PC-3 (cell line): Measurements from ENCODE around the gene CCT5. TPM values are rescaled to one million over a fixed set of nuclear protein-coding genes. Genes with fewer than 3 reads are reported as not detected.

Experiments
- ATAC-seq: fragments of 200-7000 bp; cut with Tn5 transposase; 2 replicates; pipeline ENCODE4 v1.9.1; 2020; ENCODE audit warnings: mild to moderate bottlenecking, moderate library complexity
- BruUV-seq: library from RNA; stranded (reverse); fragments of 400-500 nt; replicated peaks from 2 replicates; lab custom pipeline; 2021; lab: Mats Ljungman, UMichigan
- CTCF ChIA-PET: fragments of 300-600 bp; sonication (Branson Sonifier 250); formaldehyde crosslinking; loops from one replicate; lab custom pipeline; 2022; ENCODE audit warnings: antibody characterized with exemption; lab: Charles Lee
- POLR2A ChIA-PET: fragments of 300-600 bp; sonication (Branson Sonifier 250); formaldehyde crosslinking; loops from one replicate; lab custom pipeline; 2022; ENCODE audit warnings: antibody characterized with exemption; ENCODE audit not compliant: unreplicated experiment; lab: Charles Lee
- DNase-seq: peaks from one replicate; pipeline ENCODE4 v3.0.0-alpha.2; 2015
- H2AFZ ChIP-seq: fragments of 300-600 bp; sonication (generic); 2 replicates; pipeline ENCODE4 v1.6.0; 2016; ENCODE audit warnings: antibody characterized with exemption, low read length
- H3F3A ChIP-seq: fragments of 300-600 bp; sonication (generic); one replicate; pipeline ENCODE4 v1.6.0; 2017; ENCODE audit warnings: antibody characterized with exemption, low read length, control low read depth, mild to moderate bottlenecking; ENCODE audit not compliant: unreplicated experiment
- H3K27ac ChIP-seq: fragments of 300-600 bp; sonication (generic); 2 replicates; pipeline ENCODE4 v1.5.1; 2016; ENCODE audit warnings: mild to moderate bottlenecking, low read length
- H3K27me3 ChIP-seq: fragments of 300-600 bp; sonication (generic); 2 replicates; pipeline ENCODE4 v1.6.1; 2016; ENCODE audit warnings: low read length, mixed read lengths
- H3K36me3 ChIP-seq: fragments of 300-600 bp; sonication (generic); 2 replicates; pipeline ENCODE4 v1.6.1; 2016; ENCODE audit warnings: low read depth, mixed run types, low read length, mixed read lengths
- H3K4me1 ChIP-seq: fragments of 300-600 bp; sonication (generic); 2 replicates; pipeline ENCODE4 v1.5.1; 2016; ENCODE audit warnings: low read length; ENCODE audit not compliant: insufficient read depth
- H3K4me2 ChIP-seq: fragments of 300-600 bp; sonication (generic); 2 replicates; pipeline ENCODE4 v1.6.0; 2016; ENCODE audit warnings: low read length
- H3K4me3 ChIP-seq: fragments of 300-600 bp; sonication (generic); 2 replicates; pipeline ENCODE4 v1.5.1; 2016; ENCODE audit warnings: mild to moderate bottlenecking, low read length, mixed read lengths
- H3K79me2 ChIP-seq: fragments of 300-600 bp; sonication (generic); 2 replicates; pipeline ENCODE4 v1.6.1; 2017; ENCODE audit warnings: low read length, mixed read lengths
- H3K9ac ChIP-seq: fragments of 300-600 bp; sonication (generic); 2 replicates; pipeline ENCODE4 v1.6.0; 2016; ENCODE audit warnings: mild to moderate bottlenecking, low read length
- H3K9me2 ChIP-seq: fragments of 300-600 bp; sonication (generic); replicated peaks from 2 replicates; pipeline ENCODE4 v1.6.1; 2016; ENCODE audit warnings: mixed run types, low read length, mixed read lengths
- H3K9me3 ChIP-seq: fragments of 300-600 bp; sonication (generic); 2 replicates; pipeline ENCODE4 v1.6.1; 2016; ENCODE audit warnings: low read length, mixed read lengths
- H4K20me1 ChIP-seq: fragments of 300-600 bp; sonication (generic); 2 replicates; pipeline ENCODE4 v1.6.1; 2016; ENCODE audit warnings: low read length, mixed read lengths
- CTCF ChIP-seq: fragments of 300-600 bp; sonication (generic); conservative IDR thresholded peaks from 2 replicates; pipeline ENCODE4 v1.5.1; 2017; ENCODE audit warnings: antibody characterized with exemption, low read depth, mild to moderate bottlenecking, low read length
- EZH2 ChIP-seq: fragments of 300-600 bp; sonication (generic); IDR thresholded peaks from one replicate; pipeline ENCODE4 v1.6.1; 2017; ENCODE audit warnings: antibody characterized with exemption, mild to moderate bottlenecking, low read length; ENCODE audit not compliant: unreplicated experiment
- EZH2phosphoT487 ChIP-seq: fragments of 300-600 bp; sonication (generic); IDR thresholded peaks from 2 replicates; pipeline ENCODE4 v1.6.1; 2018; ENCODE audit warnings: mild to moderate bottlenecking, antibody characterized with exemption, low read length, borderline replicate concordance
- intact Hi-C: fragments of 100-400 bp; cut with micrococcal nuclease; formaldehyde crosslinking; loops from 2 replicates; pipeline ENCODE4 v1.9.0; 2023
- total RNA-seq: library from RNA; depleted of rRNA; stranded (reverse); fragments of >200 nt; gene quantifications from 2 replicates; pipeline ENCODE4 v1.2.3, GENCODE V29; 2014

CCT5 gene
- total RNA-seq, 1 experiment from 2014 or later, result 1,334 TPM

GRCh38 chr5:10262121-10262774 lies 12.2 kb downstream of the CCT5 start:
- ATAC-seq, result no peak
- no peak for TF ChIP-seq EZH2phosphoT487
- TF ChIP-seq CTCF, result no peak
- no peak for TF ChIP-seq EZH2
- BruUV-seq, result no TSS peak
- intact Hi-C loops, result no loop called here
- Histone ChIP-seq H3K4me1 (peaks cover 9% of the 10 kb centered on the region), H3K4me3 (no peak overlapping the region), H3K4me2 (no peak overlapping the region), H4K20me1 (peaks cover 35% of the 10 kb centered on the region; the same call in 1 of the 2 replicates), H2AFZ (no peak overlapping the region), H3K9me3 (no peaks in the 10 kb centered on the region), H3K27me3 (no peaks in the 10 kb centered on the region), H3K9ac (no peak overlapping the region), H3K79me2 (peaks cover 19% of the 10 kb centered on the region), H3F3A (peaks cover 24% of the 10 kb centered on the region), H3K9me2 (no peaks in the 10 kb centered on the region), H3K36me3 (peaks cover 84% of the 10 kb centered on the region), H3K27ac (no peak overlapping the region)
- DNase-seq, result no peak
- CTCF ChIA-PET, result no interaction called here
- POLR2A ChIA-PET, result no interaction called here

- H3K9ac ChIP-seq, result no peak overlapping the region
- no peaks in the 10 kb centered on the region for H3K27me3 ChIP-seq
- H3K9me2 ChIP-seq, result no peaks in the 10 kb centered on the region
- H3K4me3 ChIP-seq, result no peak overlapping the region
- H3K79me2 ChIP-seq, result peaks cover 12% of the 10 kb centered on the region
- H4K20me1 ChIP-seq, result peaks cover 31% of the 10 kb centered on the region; the same call in 1 of the 2 replicates
- no peak for DNase-seq
- ChIA-PET CTCF (no interaction called here), POLR2A (no interaction called here)
- ATAC-seq, result no peak
- TF ChIP-seq CTCF (no peak), EZH2 (no peak), EZH2phosphoT487 (no peak)
- H3K4me1 ChIP-seq, result peaks cover 12% of the 10 kb centered on the region
- H2AFZ ChIP-seq, result no peak overlapping the region
- no peak overlapping the region for H3K4me2 ChIP-seq
- BruUV-seq, result no TSS peak
- intact Hi-C loops, result no loop called here
- no peaks in the 10 kb centered on the region for H3K9me3 ChIP-seq
- no peak overlapping the region for H3K27ac ChIP-seq
- H3F3A ChIP-seq, result peaks cover 24% of the 10 kb centered on the region
- H3K36me3 ChIP-seq, result peaks cover 76% of the 10 kb centered on the region
Measured at GRCh38 chr5:10262995-10263394, 12.9 kb downstream of the CCT5 start.

- Histone ChIP-seq H3K9me2 (no peaks in the 10 kb centered on the region), H3K4me2 (no peak overlapping the region), H3K27me3 (no peaks in the 10 kb centered on the region), H3K9me3 (no peaks in the 10 kb centered on the region), H3K9ac (no peak overlapping the region), H3K4me3 (no peak overlapping the region), H4K20me1 (peaks cover 23% of the 10 kb centered on the region; the same call in 1 of the 2 replicates), H2AFZ (no peak overlapping the region), H3K4me1 (peaks cover 12% of the 10 kb centered on the region), H3K36me3 (peaks cover 60% of the 10 kb centered on the region), H3K79me2 (no peaks in the 10 kb centered on the region), H3F3A (peaks cover 24% of the 10 kb centered on the region), H3K27ac (no peak overlapping the region)
- TF ChIP-seq CTCF (no peak), EZH2phosphoT487 (no peak), EZH2 (no peak)
- BruUV-seq, result no TSS peak
- POLR2A ChIA-PET, result no interaction called here
- CTCF ChIA-PET, result no interaction called here
- DNase-seq (no peak), ATAC-seq (no peak)
- intact Hi-C loops, result no loop called here
Measured at GRCh38 chr5:10264604-10265003, 14.5 kb downstream of the CCT5 start.
